HG02623 (cell line): Measurements from ENCODE around the gene SORL1.

Experiments
- ATAC-seq: cut with Tn5 transposase; IDR thresholded peaks from one replicate; pipeline ENCODE4 v1.9.1; 2021; ENCODE audit warnings: moderate library complexity; ENCODE audit not compliant: unreplicated experiment

The SORL1 gene

DNA sequence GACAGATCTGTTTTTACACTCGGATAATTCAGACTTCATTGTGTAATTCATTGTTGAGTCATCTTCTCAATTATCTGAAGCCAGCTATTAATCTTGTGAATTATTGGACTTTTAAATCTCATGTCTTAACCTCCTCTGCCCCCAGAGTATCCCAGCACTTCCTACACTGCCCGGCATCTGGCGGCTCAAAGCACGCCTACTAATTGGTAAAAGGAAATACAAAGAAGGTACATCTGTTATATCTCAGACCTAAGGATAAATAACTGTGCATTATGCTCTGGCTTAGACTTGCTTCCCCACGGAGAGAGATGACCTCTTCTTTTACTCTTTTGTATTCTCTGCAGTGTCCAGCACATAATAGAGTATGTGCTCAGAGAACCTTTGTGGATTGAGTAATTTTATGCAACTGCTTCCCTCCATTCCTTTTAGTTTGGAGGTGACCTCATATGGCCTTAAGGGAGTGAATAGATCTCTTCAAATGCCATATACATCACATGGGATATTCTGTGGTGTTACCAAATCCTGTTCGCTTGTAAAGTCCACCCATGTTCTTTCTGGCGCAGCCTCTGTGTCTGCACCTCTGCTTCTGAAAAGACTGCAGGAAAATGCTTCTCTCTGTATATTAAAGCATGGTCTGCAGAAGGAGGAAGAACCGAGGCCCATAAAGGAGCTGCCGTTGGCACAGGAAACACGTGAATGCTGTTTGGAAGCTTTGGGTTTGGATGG, 126.3 kb downstream of the SORL1 start:
- ATAC-seq, result no peak

GRCh38 chr11:121580154-121580553, 128.0 kb downstream of the SORL1 start:
- ATAC-seq, result no peak

DNA sequence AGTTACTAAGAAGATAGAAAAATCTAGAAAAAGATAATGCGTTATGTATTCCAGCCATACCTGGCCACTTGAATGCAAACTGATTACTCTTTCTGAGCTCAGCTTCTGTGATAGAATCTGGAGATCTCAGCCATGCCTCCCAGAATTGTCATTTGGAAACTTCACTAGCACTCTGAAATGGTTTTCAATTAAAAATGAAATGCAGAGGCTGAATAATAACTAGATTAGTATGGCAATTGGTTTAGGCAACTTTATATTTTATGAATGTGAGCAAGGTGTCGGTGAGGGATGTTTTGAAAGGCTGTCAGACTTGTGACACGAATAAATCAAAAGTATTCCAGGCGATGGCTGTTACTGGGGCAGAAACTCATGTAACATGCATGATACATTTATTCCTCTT, 129.5 kb downstream of the SORL1 start:
- ATAC-seq, result no peak

DNA sequence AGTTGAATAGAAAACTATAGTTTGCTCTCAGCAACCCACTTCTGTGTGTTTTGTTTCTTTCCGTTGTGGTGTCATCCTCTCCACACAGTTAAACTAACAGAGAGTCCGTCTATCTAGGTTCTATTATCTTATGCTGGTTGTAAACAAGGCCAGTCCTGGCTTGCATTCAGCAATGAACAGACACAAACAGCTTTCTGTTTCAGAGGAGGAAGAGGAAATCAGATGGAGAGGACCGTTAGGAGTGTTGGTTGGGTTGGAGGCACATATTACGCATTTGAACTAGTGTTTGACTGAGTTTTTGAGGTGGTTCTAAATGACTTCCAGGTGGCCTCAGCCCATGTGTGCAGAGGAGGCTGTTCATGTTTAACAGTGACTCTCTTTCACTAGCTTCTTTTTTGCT, 130.2 kb downstream of the SORL1 start:
- no peak for ATAC-seq

- ATAC-seq, result no peak
Observed at GRCh38 chr11:121583825-121584224, 131.7 kb downstream of the SORL1 start.

DNA sequence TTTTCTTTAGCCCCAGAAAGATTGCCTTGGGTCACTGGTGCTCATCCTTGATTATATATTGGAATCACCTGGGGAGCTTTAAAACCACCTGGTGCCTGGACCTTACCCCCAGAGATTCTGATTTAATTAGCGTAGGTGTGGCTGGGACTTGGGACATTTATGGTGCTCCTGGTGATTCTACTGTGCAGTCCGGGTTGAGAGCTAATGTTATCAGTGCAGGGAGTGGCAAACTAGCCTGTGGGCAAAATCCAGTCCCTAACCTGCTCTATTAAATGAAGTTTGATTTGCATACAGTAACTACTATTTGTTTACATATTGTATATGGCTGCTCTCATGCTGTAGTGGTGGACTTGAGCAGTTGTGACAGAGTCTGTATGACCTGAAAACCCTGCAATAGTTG, 134.6 kb downstream of the SORL1 start:
- no peak for ATAC-seq

- no peak for ATAC-seq
Observed at GRCh38 chr11:121587182-121587581, 135.1 kb downstream of the SORL1 start.

DNA sequence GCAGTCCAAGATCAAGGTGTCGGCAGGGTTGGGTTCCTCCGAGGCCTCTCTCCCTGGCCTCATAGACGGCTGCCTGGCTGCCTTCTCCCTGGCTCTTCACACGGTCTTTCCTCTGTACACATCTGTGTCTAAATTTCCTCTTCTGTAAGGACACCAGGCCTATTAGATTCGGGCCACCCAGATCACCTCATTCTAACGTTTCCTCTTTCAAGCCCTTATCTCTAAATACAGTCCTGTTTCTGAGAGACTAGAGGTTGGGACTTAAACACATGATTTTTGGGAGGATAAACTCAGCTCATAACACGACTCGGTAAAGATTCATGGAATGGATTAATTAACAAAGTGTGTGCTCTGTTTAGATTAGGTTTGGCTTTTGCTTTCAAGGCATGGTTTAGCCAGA, 136.6 kb downstream of the SORL1 start:
- ATAC-seq, result no peak

DNA sequence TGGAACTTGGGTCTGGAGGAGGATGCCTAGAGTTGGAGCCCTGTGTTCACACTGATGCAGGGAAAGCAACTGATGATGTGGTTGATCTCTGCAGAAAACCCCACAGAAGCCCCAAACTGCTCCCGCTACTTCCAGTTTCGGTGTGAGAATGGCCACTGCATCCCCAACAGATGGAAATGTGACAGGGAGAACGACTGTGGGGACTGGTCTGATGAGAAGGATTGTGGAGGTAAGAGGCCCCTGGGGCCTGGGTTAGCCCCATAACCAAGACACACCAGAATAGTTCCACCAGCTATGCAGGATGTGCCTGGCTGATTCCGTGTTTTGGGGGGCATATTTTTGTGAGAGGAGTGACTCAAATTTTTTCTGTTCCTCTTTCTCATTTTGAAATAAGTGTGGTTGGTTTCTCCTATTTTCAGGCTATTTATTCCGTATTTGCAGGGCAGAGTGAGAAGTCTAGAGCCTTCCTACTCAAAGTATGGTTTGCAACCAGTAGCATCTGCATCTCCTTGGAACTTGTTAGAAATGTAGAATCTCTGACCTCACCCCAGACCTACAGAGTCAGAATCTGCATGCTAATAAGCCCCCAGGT, 137.9 kb downstream of the SORL1 start:
- peak; percentile 68 for ATAC-seq

GRCh38 chr11:121590772-121591404, 138.8 kb downstream of the SORL1 start:
- no peak for ATAC-seq

DNA sequence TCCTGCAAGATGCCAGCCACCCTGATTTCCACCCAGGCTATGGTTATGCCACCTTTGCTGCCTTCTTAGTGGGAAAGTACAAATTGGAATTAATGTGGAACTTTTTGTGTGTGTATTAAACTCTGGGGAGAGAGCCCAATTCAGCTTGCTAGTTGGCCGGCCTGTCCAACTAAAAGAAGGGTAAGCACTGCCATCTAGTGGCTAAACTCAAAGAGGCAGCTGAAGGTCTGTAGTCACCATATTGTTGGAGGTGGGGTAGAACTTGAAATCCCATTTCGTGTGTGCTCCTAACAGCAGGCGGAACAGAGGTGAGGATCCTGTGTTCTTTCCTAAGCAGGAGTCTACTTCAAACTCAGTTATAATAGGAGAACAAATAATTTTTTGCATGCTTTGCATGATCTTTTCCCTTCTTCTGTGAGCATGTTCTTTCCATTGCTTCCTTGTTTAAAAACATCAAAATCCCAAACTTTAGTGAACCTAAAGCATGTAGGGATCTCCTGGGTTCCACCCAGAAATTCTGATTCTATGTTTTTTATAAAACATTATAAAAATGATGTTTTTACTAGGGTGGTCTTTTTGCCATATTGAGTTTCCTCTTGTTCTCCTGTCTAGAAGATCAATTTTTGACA, 139.4 kb downstream of the SORL1 start:
- ATAC-seq, result no peak

DNA sequence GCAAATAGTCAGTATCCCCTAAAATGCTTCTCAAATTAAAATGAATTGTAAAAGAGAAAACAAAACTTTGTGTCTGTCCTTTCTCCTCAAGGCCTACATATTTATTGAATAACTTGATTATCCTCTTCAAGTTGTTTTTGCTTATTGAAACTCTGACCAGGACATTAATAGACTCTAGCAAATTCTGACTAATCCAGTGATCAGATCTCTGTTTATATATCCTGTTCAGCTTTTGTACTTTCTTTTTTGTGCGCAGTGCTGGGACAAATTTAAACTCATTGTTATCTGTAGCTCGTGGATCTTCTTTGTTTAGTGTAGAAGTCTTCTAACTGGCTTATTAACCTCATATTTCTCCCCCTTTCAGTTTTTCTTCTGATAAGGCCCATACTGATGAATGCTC, 140.6 kb downstream of the SORL1 start:
- ATAC-seq, result no peak

GRCh38 chr11:121595717-121596161, 143.6 kb downstream of the SORL1 start:
- no peak for ATAC-seq

GRCh38 chr11:121596195-121597155, 144.4 kb downstream of the SORL1 start:
- no peak for ATAC-seq

GRCh38 chr11:121603316-121603715, 151.2 kb downstream of the SORL1 start:
- no peak for ATAC-seq

- no peak for ATAC-seq
Observed at GRCh38 chr11:121604152-121604551, 152.0 kb downstream of the SORL1 start.

DNA sequence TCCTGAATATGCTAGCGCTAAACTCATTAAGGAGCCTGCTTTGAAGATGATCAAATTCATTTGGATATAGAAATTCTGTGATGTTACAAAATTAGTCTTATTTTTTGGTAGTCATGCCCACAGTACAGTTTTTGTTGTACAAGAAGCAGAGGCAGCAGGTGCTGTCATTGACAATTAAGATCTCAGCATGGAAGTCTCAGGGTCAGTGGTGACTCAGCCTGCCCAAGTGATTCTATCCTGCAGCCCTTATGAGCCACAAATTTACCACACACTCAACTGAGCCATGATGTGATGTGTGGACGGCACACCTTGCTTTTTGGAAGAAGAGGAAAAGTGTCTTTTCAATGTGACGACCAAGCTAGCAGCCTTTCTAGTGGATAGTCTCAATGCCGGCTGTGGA, 154.2 kb downstream of the SORL1 start:
- ATAC-seq, result no peak

DNA sequence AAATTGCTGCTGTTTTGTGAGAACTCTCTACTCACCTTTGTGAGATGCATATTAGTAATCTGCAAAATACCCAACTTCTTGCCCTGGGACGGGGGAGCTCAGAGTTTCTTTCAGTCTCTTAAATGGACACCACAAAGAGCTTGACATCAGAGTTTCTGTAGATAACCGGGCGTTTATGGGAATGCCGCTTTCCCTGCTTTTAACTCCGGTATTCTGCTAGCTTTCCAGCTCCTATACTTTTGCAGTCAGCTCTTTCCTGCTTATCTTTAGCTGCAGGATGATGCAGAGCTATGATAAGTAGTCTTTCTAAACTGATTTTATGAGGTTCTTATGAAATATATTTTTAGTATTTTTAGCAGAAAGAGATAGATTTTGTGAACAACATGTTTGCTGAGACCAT, 155.2 kb downstream of the SORL1 start:
- ATAC-seq, result no peak

DNA sequence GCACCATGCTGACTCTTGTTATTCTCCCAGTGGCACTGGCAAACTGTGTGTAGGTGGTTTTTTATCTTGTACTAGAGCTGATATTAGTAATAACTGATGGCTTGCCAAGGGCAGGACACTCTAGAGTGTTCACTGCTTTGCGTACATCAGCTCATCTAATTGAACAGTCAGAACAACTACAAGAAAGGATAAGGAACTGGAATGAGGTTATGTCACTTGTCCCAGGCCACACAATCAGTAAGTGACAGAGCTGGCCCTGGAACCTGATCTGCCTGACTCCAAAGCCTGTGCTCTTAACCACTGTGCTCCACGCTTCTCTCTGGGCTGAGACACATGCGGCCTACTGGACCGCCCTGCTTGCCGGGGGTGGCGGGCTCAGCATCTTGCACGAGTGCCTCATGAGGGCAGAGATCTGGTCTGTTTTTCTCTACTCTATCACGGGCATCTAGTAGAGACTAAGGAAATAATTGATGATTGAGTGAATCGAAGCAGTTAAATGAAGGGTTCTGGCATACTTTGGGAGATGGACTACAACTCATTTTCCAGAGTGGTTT, 156.5 kb downstream of the SORL1 start:
- no peak for ATAC-seq

GRCh38 chr11:121610706-121611105, 158.6 kb downstream of the SORL1 start:
- no peak for ATAC-seq
